ENCODE results near the gene BRIP1. TPM values are rescaled to one million over a fixed set of nuclear protein-coding genes. Genes with fewer than 3 reads are reported as not detected.

BRIP1 gene
- total RNA-seq, 1 experiment from 2014 or later, result 20.2 TPM

DNA sequence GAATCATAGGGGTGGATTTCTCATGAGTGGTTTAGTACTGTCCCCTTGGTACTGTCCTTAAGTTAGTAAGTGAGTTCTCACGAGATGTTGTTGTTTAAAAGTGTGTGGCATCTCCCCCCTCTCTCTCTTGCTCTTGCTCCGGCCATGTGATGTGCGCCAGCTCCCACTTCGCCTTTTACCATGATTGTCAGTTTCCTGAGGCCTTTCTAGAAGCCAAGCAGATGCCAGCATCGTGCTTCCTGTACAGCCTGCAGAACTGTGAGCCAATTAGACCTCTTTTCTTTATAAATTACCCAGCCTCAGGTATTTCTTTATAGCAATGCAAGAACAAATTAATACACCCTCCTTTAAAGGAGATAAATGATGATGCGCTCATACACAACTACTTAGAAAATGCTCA lies 222.2 kb downstream of the BRIP1 start:
- no peak overlapping the region for H2AK5ac ChIP-seq (ENCODE audit: insufficient read length, low read length)
- no peak overlapping the region for H4K91ac ChIP-seq (ENCODE audit: insufficient read length, low read depth, low read length)
- no peaks in the 10 kb centered on the region for H4K20me1 ChIP-seq (ENCODE audit: control insufficient read depth, insufficient read depth, insufficient read length)
- no peak overlapping the region for H3K4me3 Mint-ChIP-seq
- no peaks in the 10 kb centered on the region for H3K36me3 Mint-ChIP-seq (ENCODE audit: insufficient read depth in 1 of 3, low read depth in 3 of 3)
- H2BK12ac ChIP-seq (ENCODE audit: insufficient read length, low read depth, low read length), result no peak overlapping the region
- no peak overlapping the region for H3K4ac ChIP-seq (ENCODE audit: low read depth, low read length)
- H3T11ph ChIP-seq (ENCODE audit: low read length), result no peak overlapping the region
- H4K8ac ChIP-seq (replicated peaks; ENCODE audit: insufficient read length, low read depth, low read length), result no peak overlapping the region
- no peaks in the 10 kb centered on the region for H3K79me2 ChIP-seq (ENCODE audit: insufficient read depth, low read length)
- peaks cover 0 to 3% of the 10 kb centered on the region in 2 experiments; a peak in 2 of 5 replicates for H3K9me3 Mint-ChIP-seq
- no peak overlapping the region for H3K23ac ChIP-seq (ENCODE audit: insufficient read length, low read depth, low read length)
- no peaks in the 10 kb centered on the region for H3K27me3 ChIP-seq (ENCODE audit: insufficient read depth, low read length)
- no peak overlapping the region for H2BK15ac ChIP-seq (ENCODE audit: low read depth, low read length)
- no peaks in the 10 kb centered on the region for H3K9me3 ChIP-seq (ENCODE audit: control insufficient read depth, low read depth, low read length)
- H3K27ac ChIP-seq (ENCODE audit: insufficient read length, low read depth, low read length), result no peak overlapping the region
- H3K27ac Mint-ChIP-seq, result no peak overlapping the region
- no peak overlapping the region for H4K5ac ChIP-seq (ENCODE audit: insufficient read length, low read depth, low read length)
- H2BK120ac ChIP-seq (ENCODE audit: low read depth, low read length, poor library complexity, severe bottlenecking), result no peak overlapping the region
- no peak overlapping the region for H2BK20ac ChIP-seq (ENCODE audit: low read depth, low read length, poor library complexity, severe bottlenecking)
- no peak for DNase-seq
- H3K56ac ChIP-seq (ENCODE audit: insufficient read length, low read depth, low read length), result no peak overlapping the region
- TF ChIP-seq, protein P1, sequence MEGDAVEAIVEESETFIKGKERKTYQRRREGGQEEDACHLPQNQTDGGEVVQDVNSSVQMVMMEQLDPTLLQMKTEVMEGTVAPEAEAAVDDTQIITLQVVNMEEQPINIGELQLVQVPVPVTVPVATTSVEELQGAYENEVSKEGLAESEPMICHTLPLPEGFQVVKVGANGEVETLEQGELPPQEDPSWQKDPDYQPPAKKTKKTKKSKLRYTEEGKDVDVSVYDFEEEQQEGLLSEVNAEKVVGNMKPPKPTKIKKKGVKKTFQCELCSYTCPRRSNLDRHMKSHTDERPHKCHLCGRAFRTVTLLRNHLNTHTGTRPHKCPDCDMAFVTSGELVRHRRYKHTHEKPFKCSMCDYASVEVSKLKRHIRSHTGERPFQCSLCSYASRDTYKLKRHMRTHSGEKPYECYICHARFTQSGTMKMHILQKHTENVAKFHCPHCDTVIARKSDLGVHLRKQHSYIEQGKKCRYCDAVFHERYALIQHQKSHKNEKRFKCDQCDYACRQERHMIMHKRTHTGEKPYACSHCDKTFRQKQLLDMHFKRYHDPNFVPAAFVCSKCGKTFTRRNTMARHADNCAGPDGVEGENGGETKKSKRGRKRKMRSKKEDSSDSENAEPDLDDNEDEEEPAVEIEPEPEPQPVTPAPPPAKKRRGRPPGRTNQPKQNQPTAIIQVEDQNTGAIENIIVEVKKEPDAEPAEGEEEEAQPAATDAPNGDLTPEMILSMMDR (conservative IDR thresholded peaks at IDR 0.05), result no peak
- no peak overlapping the region for H3K18ac ChIP-seq (ENCODE audit: insufficient read length, low read depth, low read length)
- H2BK5ac ChIP-seq (ENCODE audit: insufficient read length, low read length), result no peak overlapping the region
- no peaks in the 10 kb centered on the region for H3K79me1 ChIP-seq (ENCODE audit: insufficient read depth, low read depth, low read length, poor library complexity, severe bottlenecking)
- no peaks in the 10 kb centered on the region for H3K4me1 ChIP-seq (ENCODE audit: insufficient read depth, low read length)
- H3K14ac ChIP-seq (ENCODE audit: insufficient read depth, low read length), result no peak overlapping the region
- H3K9ac ChIP-seq (ENCODE audit: extremely low read depth, insufficient read length, low read length), result no peak overlapping the region
- H3K4me2 ChIP-seq (ENCODE audit: insufficient read depth, insufficient read length, low read length), result no peak overlapping the region
- no peaks in the 10 kb centered on the region for H3K4me1 Mint-ChIP-seq
- no peaks in the 10 kb centered on the region for H3K23me2 ChIP-seq (ENCODE audit: insufficient read length, low read depth, low read length, poor library complexity, severe bottlenecking)
- WGBS (ENCODE audit: extremely low coverage, insufficient read length, low lambda C conversion rate), result no CpG with 5 or more reads among the region's 6 CpGs
- no peaks in the 10 kb centered on the region; the same call in 1 of the 2 replicates for H3K27me3 Mint-ChIP-seq (ENCODE audit: low read depth)
- no peak overlapping the region for H2AFZ ChIP-seq (ENCODE audit: low read length)
